Caco-2 (cell line): ENCODE data around the gene TBX15. TPM values are rescaled to one million over a fixed set of nuclear protein-coding genes. Genes with fewer than 3 reads are reported as not detected.

Source experiments
- BruUV-seq: library from RNA; stranded (reverse); fragments of 400-500 nt; replicated peaks from 2 replicates; lab custom pipeline; 2021; lab: Mats Ljungman, UMichigan
- CTCF ChIA-PET: fragments of 300-600 bp; sonication (Branson Sonifier 250); formaldehyde crosslinking; loops from one replicate; lab custom pipeline; 2022; ENCODE audit warnings: antibody characterized with exemption; lab: Charles Lee
- POLR2A ChIA-PET: fragments of 300-600 bp; sonication (Branson Sonifier 250); formaldehyde crosslinking; loops from one replicate; lab custom pipeline; 2022; ENCODE audit warnings: antibody characterized with exemption; lab: Charles Lee
- DNase-seq, 2 experiments: peaks; one replicate each; pipeline versions ENCODE4 v3.0.0 to v3.0.0-alpha.2; 2020 to 2022
- H3K27me3 ChIP-seq: replicated peaks from 2 replicates; pipeline ENCODE4 v1.6.0; 2011; ENCODE audit warnings: low read length; ENCODE audit not compliant: control insufficient read depth, insufficient read depth
- H3K36me3 ChIP-seq: 2 replicates; pipeline ENCODE4 v1.5.1; 2011; ENCODE audit warnings: low read length; ENCODE audit not compliant: control insufficient read depth, insufficient read depth
- H3K4me1 ChIP-seq: fragments of 250-450 bp; sonication (Bioruptor Pico); 2 replicates; pipeline ENCODE4 v1.5.1; 2020; ENCODE audit warnings: mild to moderate bottlenecking
- H3K4me3 ChIP-seq: 2 replicates; pipeline ENCODE4 v1.5.1; 2011; ENCODE audit warnings: low read depth, mild to moderate bottlenecking, control low read depth, low read length
- H3K9me3 ChIP-seq: fragments of 250-450 bp; sonication (Bioruptor Pico); 2 replicates; pipeline ENCODE4 v1.5.1; 2020; ENCODE audit warnings: mild to moderate bottlenecking, moderate library complexity
- H3K27ac Mint-ChIP-seq: one replicate; pipeline ENCODE4 v1.8.0; 2022; ENCODE audit warnings: mixed read lengths; ENCODE audit not compliant: unreplicated experiment
- H3K27me3 Mint-ChIP-seq: one replicate; pipeline ENCODE4 v1.8.0; 2022; ENCODE audit warnings: mixed read lengths; ENCODE audit not compliant: insufficient read depth, unreplicated experiment
- H3K36me3 Mint-ChIP-seq: one replicate; pipeline ENCODE4 v1.8.0; 2022; ENCODE audit warnings: mild to moderate bottlenecking, mixed read lengths; ENCODE audit not compliant: insufficient read depth, unreplicated experiment
- H3K4me1 Mint-ChIP-seq: one replicate; pipeline ENCODE4 v1.8.0; 2022; ENCODE audit warnings: low read depth, mixed read lengths; ENCODE audit not compliant: unreplicated experiment
- H3K4me3 Mint-ChIP-seq: one replicate; pipeline ENCODE4 v1.8.0; 2022; ENCODE audit warnings: mild to moderate bottlenecking, moderate library complexity, mixed read lengths; ENCODE audit not compliant: unreplicated experiment
- H3K9me3 Mint-ChIP-seq: one replicate; pipeline ENCODE4 v1.8.0; 2022; ENCODE audit warnings: mixed read lengths; ENCODE audit not compliant: unreplicated experiment
- intact Hi-C: fragments of 100-400 bp; cut with micrococcal nuclease; formaldehyde crosslinking; loops from one replicate; pipeline ENCODE4 v1.10.0; 2022; ENCODE audit not compliant: unreplicated experiment
- total RNA-seq: library from RNA; stranded (reverse); gene quantifications from 2 replicates; pipeline ENCODE4 v1.2.3, GENCODE V29; 2022
- TF ChIP-seq, protein P1 (sequence below), 2 experiments: fragments of 200-600 bp in 1 of 2; IDR thresholded peaks; 1 replicate in 1 of 2; 2 replicates in 1 of 2; pipeline versions ENCODE4 v1.5.1 to v1.8.0; 2011 to 2022; ENCODE audit warnings: antibody characterized with exemption in 1 of 2, control low read depth in 1 of 2, inconsistent platforms in 1 of 2, low read depth in 1 of 2, low read length in 1 of 2, mild to moderate bottlenecking in 1 of 2, moderate library complexity in 1 of 2; ENCODE audit not compliant: insufficient read depth in 1 of 2, severe bottlenecking in 1 of 2, unreplicated experiment in 1 of 2

The TBX15 gene
- total RNA-seq, 1 experiment from 2014 or later: 0.11 TPM

DNA sequence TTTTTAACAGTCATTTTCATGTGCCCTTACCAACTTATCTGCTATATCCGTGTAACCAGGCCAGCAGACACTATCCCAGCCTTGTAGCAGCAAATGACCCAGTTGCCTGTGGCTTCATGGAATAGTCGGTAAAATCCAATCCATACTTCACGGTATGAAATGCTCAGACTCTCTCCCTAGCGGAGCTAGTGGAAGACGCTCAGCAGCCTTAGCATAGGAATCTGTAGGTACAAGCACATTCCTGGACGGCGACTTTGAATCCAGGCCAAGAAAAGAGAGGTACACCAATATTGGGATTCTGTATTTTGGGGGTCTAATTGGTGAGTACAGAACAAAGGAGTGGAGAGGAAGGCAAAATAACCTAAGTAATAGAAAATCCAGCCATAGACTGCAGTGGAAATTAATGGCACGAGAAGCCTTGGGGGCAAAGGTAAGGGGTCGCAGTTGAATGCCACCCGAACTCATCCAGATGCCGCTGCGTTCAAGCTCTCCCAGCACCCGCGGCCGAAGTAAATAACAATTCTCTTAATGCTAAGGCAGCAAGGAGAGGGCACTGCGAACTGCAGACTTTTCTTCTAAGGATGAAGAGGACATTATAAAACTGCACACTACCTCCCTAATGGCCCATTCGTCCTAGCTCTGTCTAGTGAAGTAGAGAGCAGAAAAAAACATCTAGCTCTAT is 17.7 kb upstream of the TBX15 start:
- no TSS peak for BruUV-seq
- no peaks in the 10 kb centered on the region for H3K4me1 Mint-ChIP-seq
- Histone ChIP-seq H3K4me3 (no peak overlapping the region), H3K9me3 (no peaks in the 10 kb centered on the region), H3K4me1 (no peaks in the 10 kb centered on the region), H3K36me3 (no peaks in the 10 kb centered on the region), H3K27me3 (no peaks in the 10 kb centered on the region)
- H3K4me3 Mint-ChIP-seq: no peak overlapping the region
- DNase-seq: no peak
- H3K27me3 Mint-ChIP-seq: no peaks in the 10 kb centered on the region
- intact Hi-C loops: loop anchor here (5.0 to 10.0 kb wide), 2 partner anchors 269 to 854 kb away; no protein-coding TSS in a partner anchor
- H3K36me3 Mint-ChIP-seq: no peaks in the 10 kb centered on the region
- POLR2A ChIA-PET: no interaction called here
- H3K27ac Mint-ChIP-seq: no peak overlapping the region
- no peaks in the 10 kb centered on the region for H3K9me3 Mint-ChIP-seq
- CTCF ChIA-PET: no interaction called here
- TF ChIP-seq, protein P1, sequence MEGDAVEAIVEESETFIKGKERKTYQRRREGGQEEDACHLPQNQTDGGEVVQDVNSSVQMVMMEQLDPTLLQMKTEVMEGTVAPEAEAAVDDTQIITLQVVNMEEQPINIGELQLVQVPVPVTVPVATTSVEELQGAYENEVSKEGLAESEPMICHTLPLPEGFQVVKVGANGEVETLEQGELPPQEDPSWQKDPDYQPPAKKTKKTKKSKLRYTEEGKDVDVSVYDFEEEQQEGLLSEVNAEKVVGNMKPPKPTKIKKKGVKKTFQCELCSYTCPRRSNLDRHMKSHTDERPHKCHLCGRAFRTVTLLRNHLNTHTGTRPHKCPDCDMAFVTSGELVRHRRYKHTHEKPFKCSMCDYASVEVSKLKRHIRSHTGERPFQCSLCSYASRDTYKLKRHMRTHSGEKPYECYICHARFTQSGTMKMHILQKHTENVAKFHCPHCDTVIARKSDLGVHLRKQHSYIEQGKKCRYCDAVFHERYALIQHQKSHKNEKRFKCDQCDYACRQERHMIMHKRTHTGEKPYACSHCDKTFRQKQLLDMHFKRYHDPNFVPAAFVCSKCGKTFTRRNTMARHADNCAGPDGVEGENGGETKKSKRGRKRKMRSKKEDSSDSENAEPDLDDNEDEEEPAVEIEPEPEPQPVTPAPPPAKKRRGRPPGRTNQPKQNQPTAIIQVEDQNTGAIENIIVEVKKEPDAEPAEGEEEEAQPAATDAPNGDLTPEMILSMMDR (IDR thresholded peaks at IDR 0.05; ENCODE audit: insufficient read depth in 1 of 2, low read depth in 1 of 2, low read length in 1 of 2, severe bottlenecking in 1 of 2, unreplicated experiment in 1 of 2): no peak

DNA sequence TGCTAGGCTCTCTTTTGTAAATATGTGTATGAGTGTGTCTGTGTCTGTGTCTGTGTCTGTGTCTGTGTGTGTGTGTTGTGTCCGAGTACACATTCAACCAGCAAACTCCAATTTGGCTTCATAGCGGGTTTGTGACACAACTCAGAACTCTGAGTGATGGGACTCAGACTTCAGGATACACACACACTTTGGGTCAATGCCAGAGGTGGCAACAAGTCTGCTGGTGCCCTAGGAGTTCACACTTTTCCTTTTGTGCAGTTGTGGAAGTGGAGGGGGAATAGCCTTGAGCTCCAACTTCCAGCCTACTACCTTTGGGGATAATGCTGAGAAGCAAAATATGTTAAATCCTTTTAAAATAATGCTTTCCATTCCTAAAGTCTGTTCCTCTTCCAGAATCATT is 16.6 kb upstream of the TBX15 start:
- Mint-ChIP-seq H3K36me3 (no peaks in the 10 kb centered on the region), H3K27me3 (no peaks in the 10 kb centered on the region), H3K4me1 (no peaks in the 10 kb centered on the region), H3K9me3 (no peaks in the 10 kb centered on the region), H3K27ac (no peak overlapping the region), H3K4me3 (no peak overlapping the region)
- Histone ChIP-seq H3K36me3 (no peaks in the 10 kb centered on the region), H3K4me1 (no peaks in the 10 kb centered on the region), H3K9me3 (no peaks in the 10 kb centered on the region), H3K27me3 (no peaks in the 10 kb centered on the region), H3K4me3 (no peak overlapping the region)
- POLR2A ChIA-PET: no interaction called here
- CTCF ChIA-PET: no interaction called here
- DNase-seq: no peak
- TF ChIP-seq, protein P1 (IDR thresholded peaks at IDR 0.05; ENCODE audit: insufficient read depth in 1 of 2, low read depth in 1 of 2, low read length in 1 of 2, severe bottlenecking in 1 of 2, unreplicated experiment in 1 of 2): no peak
- BruUV-seq: no TSS peak
- intact Hi-C loops: loop anchor here (5.0 to 10.0 kb wide), 2 partner anchors 270 to 852 kb away; no protein-coding TSS in a partner anchor

DNA sequence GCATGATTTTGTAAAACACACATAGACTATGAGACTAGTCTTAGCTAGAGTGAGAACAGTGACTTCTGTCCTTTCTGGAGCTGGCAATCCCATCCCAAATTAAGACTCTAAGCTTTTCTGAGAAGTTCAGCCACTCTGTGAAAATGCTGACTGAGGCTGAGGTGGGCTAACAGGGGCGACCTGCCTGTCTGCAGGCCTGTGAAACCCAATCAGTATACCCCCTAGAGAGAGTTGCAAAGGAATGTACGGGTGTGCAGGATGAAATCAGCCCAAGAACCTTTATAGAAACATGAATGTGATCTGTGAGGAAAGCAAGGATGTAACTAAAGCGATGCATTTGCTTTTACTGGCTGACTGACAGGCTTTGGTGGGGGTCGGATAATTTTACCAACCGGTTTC is 16.0 kb upstream of the TBX15 start:
- TF ChIP-seq, protein P1 (IDR thresholded peaks at IDR 0.05; ENCODE audit: insufficient read depth in 1 of 2, low read depth in 1 of 2, low read length in 1 of 2, severe bottlenecking in 1 of 2, unreplicated experiment in 1 of 2): no peak
- Mint-ChIP-seq H3K36me3 (no peaks in the 10 kb centered on the region), H3K27ac (no peak overlapping the region), H3K27me3 (no peaks in the 10 kb centered on the region), H3K9me3 (no peaks in the 10 kb centered on the region), H3K4me1 (no peaks in the 10 kb centered on the region), H3K4me3 (no peak overlapping the region)
- Histone ChIP-seq H3K4me1 (no peaks in the 10 kb centered on the region), H3K9me3 (no peaks in the 10 kb centered on the region), H3K4me3 (no peak overlapping the region), H3K27me3 (no peaks in the 10 kb centered on the region), H3K36me3 (no peaks in the 10 kb centered on the region)
- no peak for DNase-seq
- BruUV-seq: no TSS peak
- ChIA-PET POLR2A (no interaction called here), CTCF (no interaction called here)
- intact Hi-C loops: loop anchor here (10.0 kb wide), 1 partner anchor 271 kb away; no protein-coding TSS in a partner anchor
